Gastroesophageal sphincter (tissue), 4 donors: Measurements from ENCODE around the gene CCDC146. TPM values are rescaled to one million over a fixed set of nuclear protein-coding genes. Genes with fewer than 3 reads are reported as not detected.

ENCODE experiments used
- ATAC-seq: fragments of 150-250 bp; one replicate; pipeline ENCODE4 v1.9.1; 2016; ENCODE audit warnings: mild to moderate bottlenecking, moderate library complexity
- H3K27ac ChIP-seq, 4 donors: fragments of 200-600 bp; sonication (generic) in 3 of 4; 1 replicate in 3 of 4; 2 replicates in 1 of 4; pipeline ENCODE4 v1.5.1; 2016 to 2019
- H3K27me3 ChIP-seq: fragments of 200-600 bp; sonication (generic); one replicate; pipeline ENCODE4 v1.5.1; 2019
- H3K36me3 ChIP-seq, 2 donors: fragments of 200-600 bp; sonication (generic); one replicate each; pipeline ENCODE4 v1.5.1; 2019; ENCODE audit warnings: control low read depth in 1 of 2
- H3K4me1 ChIP-seq, 3 donors: fragments of 200-600 bp; sonication (generic); 1 replicate in 2 of 3; 2 replicates in 1 of 3; pipeline ENCODE4 v1.5.1; 2016 to 2019; ENCODE audit warnings: control low read depth in 2 of 3
- H3K4me3 ChIP-seq, 2 donors: fragments of 200-600 bp; sonication (generic); one replicate each; pipeline ENCODE4 v1.5.1; 2019; ENCODE audit warnings: mild to moderate bottlenecking in 1 of 2, moderate library complexity in 1 of 2
- H3K9me3 ChIP-seq, 3 donors: fragments of 200-600 bp; sonication (generic); one replicate each; pipeline ENCODE4 v1.5.1; 2017 to 2019; ENCODE audit warnings: control low read depth in 2 of 3
- CTCF ChIP-seq, 4 experiments: fragments of 200-600 bp in 2 of 4; fragments of 450-650 bp in 2 of 4; sonication (generic) in 1 of 4; IDR thresholded peaks; one replicate each; pipeline ENCODE4 v1.5.1; 2017 to 2019; ENCODE audit warnings: antibody characterized with exemption in 4 of 4, mild to moderate bottlenecking in 2 of 4, moderate library complexity in 2 of 4
- EP300 ChIP-seq: sonication (generic); formaldehyde crosslinking; IDR thresholded peaks from one replicate; pipeline ENCODE4 v1.6.1; 2017; ENCODE audit warnings: antibody characterized with exemption, mild to moderate bottlenecking
- POLR2A ChIP-seq, 2 donors: fragments of 450-650 bp; IDR thresholded peaks; one replicate each; pipeline ENCODE4 v1.6.1; 2017; ENCODE audit warnings: antibody characterized with exemption in 2 of 2, mild to moderate bottlenecking in 2 of 2, moderate library complexity in 1 of 2
- POLR2AphosphoS5 ChIP-seq: sonication (generic); formaldehyde crosslinking; IDR thresholded peaks from one replicate; pipeline ENCODE4 v1.6.1; 2017; ENCODE audit warnings: antibody characterized with exemption
- WGBS, 2 donors: methylation state at CpG; one replicate each; pipeline ENCODE4 v1.1.5; 2018; ENCODE audit warnings: low coverage in 1 of 2; 5-methylcytosine and 5-hydroxymethylcytosine counted together
- total RNA-seq, 4 donors: library from RNA; depleted of rRNA; stranded (reverse); fragments of >200 nt; gene quantifications; one replicate each; pipeline ENCODE4 v1.1.0, GENCODE V29; 2016

CCDC146 gene
- total RNA-seq, 4 donors from 2014 or later, result 8.7 to 29.3 (median 20.1) TPM

DNA sequence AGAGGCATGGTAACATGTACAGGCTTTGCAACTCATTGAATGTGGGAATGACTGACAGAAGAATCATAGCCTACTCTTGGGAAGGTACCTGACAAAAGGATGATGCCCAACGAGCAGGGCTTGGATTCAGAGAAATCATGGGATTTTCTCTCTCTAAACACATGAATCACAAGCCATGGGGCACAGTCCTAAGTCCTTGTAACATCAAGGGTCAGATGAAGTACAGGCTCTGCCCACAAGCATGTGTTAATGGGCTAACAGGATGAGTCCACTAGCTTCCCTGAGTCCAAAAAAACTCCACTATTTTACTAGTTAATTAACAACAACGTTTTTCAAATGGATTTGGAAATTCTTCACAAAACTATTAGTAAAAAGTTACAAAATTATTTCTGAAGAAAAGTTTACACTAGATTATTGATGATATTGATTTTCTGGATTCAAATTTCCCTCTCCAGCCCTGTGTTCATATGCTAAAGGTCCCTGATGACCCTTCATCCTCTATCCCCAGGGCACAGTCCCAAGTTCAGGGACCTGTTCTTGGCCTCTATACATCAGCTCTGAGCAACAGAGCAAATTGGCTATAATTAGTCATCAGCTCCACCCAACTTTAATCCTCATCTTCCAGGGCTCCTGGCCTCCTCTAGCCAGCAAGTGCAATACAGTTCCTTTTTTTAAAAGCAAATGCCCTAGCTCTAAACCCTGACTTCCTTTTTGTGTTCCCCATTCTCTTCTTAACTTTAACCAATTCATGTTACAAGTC lies 194.0 kb downstream of the CCDC146 start:
- H3K27ac ChIP-seq, result peak overlapping the region in 1 of 4 donors; percentile 61
- H3K4me1 ChIP-seq, result peaks cover 16 to 48% (median 17%) of the 10 kb centered on the region in 3 donors
- 52 to 60% methylated on average over 1 to 2 of the region's 2 CpGs for WGBS, 2 donors
- H3K36me3 ChIP-seq, result peaks cover 0 to 11% of the 10 kb centered on the region in 2 donors
- ATAC-seq, result no peak
- H3K27me3 ChIP-seq, result no peaks in the 10 kb centered on the region
- no peak overlapping the region for H3K4me3 ChIP-seq
- no peak for TF ChIP-seq CTCF (IDR thresholded peaks at IDR 0.05)
- TF ChIP-seq POLR2AphosphoS5, result no peak
- TF ChIP-seq POLR2A (IDR thresholded peaks at IDR 0.05), result no peak
- TF ChIP-seq EP300, result no peak
- no peaks in the 10 kb centered on the region for H3K9me3 ChIP-seq

- Histone ChIP-seq H3K36me3 (peaks cover 0 to 11% of the 10 kb centered on the region in 2 donors), H3K4me3 (no peak overlapping the region), H3K27me3 (no peaks in the 10 kb centered on the region), H3K4me1 (peaks cover 9 to 32% (median 11%) of the 10 kb centered on the region in 3 donors), H3K9me3 (no peaks in the 10 kb centered on the region), H3K27ac (no peak overlapping the region)
- WGBS, 2 donors, result 100% methylated on average over 1 of the region's 1 CpG
- ATAC-seq, result no peak
- TF ChIP-seq POLR2A (IDR thresholded peaks at IDR 0.05) (no peak), EP300 (no peak), POLR2AphosphoS5 (no peak), CTCF (IDR thresholded peaks at IDR 0.05) (no peak)
These were observed 195.6 kb downstream of the CCDC146 start for GRCh38 chr7:77318019-77318418.

GRCh38 chr7:77320137-77320536 lies 197.7 kb downstream of the CCDC146 start:
- no peak overlapping the region for H3K27ac ChIP-seq
- H3K9me3 ChIP-seq, result no peaks in the 10 kb centered on the region
- H3K4me1 ChIP-seq, result peaks cover 0 to 18% (median 7%) of the 10 kb centered on the region in 3 donors
- H3K4me3 ChIP-seq, result no peak overlapping the region
- ATAC-seq, result no peak
- peaks cover 0 to 11% of the 10 kb centered on the region in 2 donors for H3K36me3 ChIP-seq
- no peaks in the 10 kb centered on the region for H3K27me3 ChIP-seq
- no peak for TF ChIP-seq POLR2AphosphoS5
- TF ChIP-seq CTCF (IDR thresholded peaks at IDR 0.05), result no peak
- no peak for TF ChIP-seq POLR2A (IDR thresholded peaks at IDR 0.05)
- TF ChIP-seq EP300, result no peak
- 48 to 53% methylated on average over 4 of the region's 4 CpGs for WGBS, 2 donors

GRCh38 chr7:77320714-77321113 lies 198.3 kb downstream of the CCDC146 start:
- 48 to 55% methylated on average over 2 of the region's 2 CpGs for WGBS, 2 donors
- peaks cover 0 to 16% (median 4%) of the 10 kb centered on the region in 3 donors for H3K4me1 ChIP-seq
- ATAC-seq, result no peak
- no peaks in the 10 kb centered on the region for H3K9me3 ChIP-seq
- H3K27me3 ChIP-seq, result no peaks in the 10 kb centered on the region
- peaks cover 0 to 11% of the 10 kb centered on the region in 2 donors for H3K36me3 ChIP-seq
- H3K4me3 ChIP-seq, result no peak overlapping the region
- TF ChIP-seq POLR2A (IDR thresholded peaks at IDR 0.05) (no peak), EP300 (no peak), CTCF (IDR thresholded peaks at IDR 0.05) (no peak), POLR2AphosphoS5 (no peak)
- no peak overlapping the region for H3K27ac ChIP-seq

GRCh38 chr7:77321300-77321699 lies 198.9 kb downstream of the CCDC146 start:
- Histone ChIP-seq H3K4me1 (peaks cover 0 to 17% (median 0%) of the 10 kb centered on the region in 3 donors), H3K36me3 (peaks cover 0 to 11% of the 10 kb centered on the region in 2 donors), H3K27me3 (no peaks in the 10 kb centered on the region), H3K27ac (no peak overlapping the region), H3K4me3 (no peak overlapping the region), H3K9me3 (no peaks in the 10 kb centered on the region)
- TF ChIP-seq EP300, result no peak
- TF ChIP-seq POLR2AphosphoS5, result no peak
- no peak for TF ChIP-seq POLR2A (IDR thresholded peaks at IDR 0.05)
- TF ChIP-seq CTCF (IDR thresholded peaks at IDR 0.05), result no peak
- 56 to 63% methylated on average over 2 of the region's 2 CpGs for WGBS, 2 donors
- ATAC-seq, result no peak
